ENCODE measurements around the gene STX17. TPM values are rescaled to one million over a fixed set of nuclear protein-coding genes. Genes with fewer than 3 reads are reported as not detected.

Gene STX17
- total and polyA plus RNA-seq, 2 donors (not counting 3 experiments of a cell fraction or from before 2014, with no cell fraction given), result 5.3 to 17.6 TPM

DNA sequence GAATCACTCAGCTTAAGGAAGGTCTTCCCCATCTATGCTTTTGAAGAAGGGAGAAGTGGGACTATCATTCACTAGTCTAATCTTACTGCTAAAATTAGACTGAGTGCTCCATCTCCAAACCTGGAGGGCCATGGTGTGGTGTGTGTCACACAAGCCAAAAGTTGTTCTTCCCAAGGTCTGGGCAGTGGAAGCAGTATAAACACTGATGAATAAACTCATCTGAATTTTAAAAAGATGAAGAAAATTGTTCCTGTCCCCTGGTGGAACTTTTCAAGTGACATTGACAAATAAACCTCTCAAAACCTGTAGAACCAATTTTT is 16.2 kb downstream of the STX17 start:
- dilution Hi-C loops (cut with MboI; ENCODE audit: extremely low pct_ligation_motif_present, low sequenced_read_pairs) (no loop called here), intact Hi-C loops (cut with micrococcal nuclease) (no loop called here)
- Histone ChIP-seq H3K79me2 (ENCODE audit: control insufficient read depth, insufficient read depth, low read length) (no peaks in the 10 kb centered on the region), H3K27me3 (ENCODE audit: control insufficient read depth in 2 of 2, insufficient read depth in 2 of 2, low read length in 2 of 2) (no peaks in the 10 kb centered on the region), H3K9ac (replicated peaks; ENCODE audit: extremely low read depth, insufficient read depth, low read length) (no peak overlapping the region), H3K4me3 (replicated peaks in 1 of 3; ENCODE audit: insufficient read depth in 1 of 3, low read depth in 1 of 3, low read length in 3 of 3) (no peak overlapping the region), H3K9me1 (replicated peaks; ENCODE audit: control insufficient read depth, extremely low read depth, insufficient read depth, low read length) (no peaks in the 10 kb centered on the region), H2AFZ (ENCODE audit: low read depth, low read length) (no peak overlapping the region), H3K27ac (ENCODE audit: insufficient read depth, low read depth, low read length) (no peak overlapping the region), H3K9me3 (replicated peaks; ENCODE audit: control insufficient read depth, insufficient read depth, low read length) (no peaks in the 10 kb centered on the region), H3K4me1 (ENCODE audit: control insufficient read depth, extremely low read depth, insufficient read depth, low read length) (no peaks in the 10 kb centered on the region), H3K4me2 (ENCODE audit: insufficient read depth, low read length) (no peak overlapping the region), H3K36me3 (ENCODE audit: control insufficient read depth in 2 of 2, extremely low read depth in 1 of 2, insufficient read depth in 2 of 2, low read length in 2 of 2) (peaks cover 0 to 6% of the 10 kb centered on the region in 2 experiments), H4K20me1 (replicated peaks; ENCODE audit: control insufficient read depth, extremely low read depth, insufficient read depth, low read length) (no peaks in the 10 kb centered on the region)
- FAIRE-seq, result no peak
- no peak for DNase-seq (ENCODE audit: low read depth, low spot score)
- ChIA-PET POLR2A (no interaction called here), CTCF (no interaction called here)
- BruUV-seq (replicated peaks), result no TSS peak
- TF ChIP-seq FOS (IDR thresholded peaks at IDR 0.05; ENCODE audit: borderline replicate concordance, insufficient read depth, low read length) (no peak), EZH2 (IDR thresholded peaks at IDR 0.05; ENCODE audit: borderline replicate concordance, low read depth, low read length, severe bottlenecking) (no peak), MYC (IDR thresholded peaks at IDR 0.05; ENCODE audit: low read depth, low read length) (no peak), CTCF (IDR thresholded peaks at IDR 0.05; ENCODE audit: extremely low read depth in 1 of 2, insufficient read depth in 1 of 2, low read depth in 1 of 2, low read length in 2 of 2) (no peak), POLR2AphosphoS5 (IDR thresholded peaks at IDR 0.05; ENCODE audit: insufficient read depth, low read depth, low read length) (no peak), POLR2A (IDR thresholded peaks at IDR 0.05; ENCODE audit: low read depth, low read length) (no peak), GATA2 (IDR thresholded peaks at IDR 0.05; ENCODE audit: insufficient read depth, insufficient read length, low read depth, low read length) (no peak), JUN (IDR thresholded peaks at IDR 0.05; ENCODE audit: borderline replicate concordance, insufficient read depth, insufficient read length, low read depth) (no peak)
- TF ChIP-seq, protein P1, sequence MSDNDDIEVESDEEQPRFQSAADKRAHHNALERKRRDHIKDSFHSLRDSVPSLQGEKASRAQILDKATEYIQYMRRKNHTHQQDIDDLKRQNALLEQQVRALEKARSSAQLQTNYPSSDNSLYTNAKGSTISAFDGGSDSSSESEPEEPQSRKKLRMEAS (IDR thresholded peaks at IDR 0.05; ENCODE audit: insufficient read depth, insufficient read length), result no peak
